HCT116 (cell line): ENCODE data around the gene SUSD6. TPM values are rescaled to one million over a fixed set of nuclear protein-coding genes. Genes with fewer than 3 reads are reported as not detected.

Experiments
- ATAC-seq: fragments of 200-7000 bp; cut with Tn5 transposase; 2 replicates; pipeline ENCODE4 v1.9.1; 2020; ENCODE audit warnings: mild to moderate bottlenecking, moderate library complexity
- BruUV-seq: library from RNA; stranded (reverse); fragments of 400-500 nt; replicated peaks from 2 replicates; lab custom pipeline; 2021; lab: Mats Ljungman, UMichigan
- CTCF ChIA-PET: fragments of 300-600 bp; sonication (Branson Sonifier 250); formaldehyde crosslinking; loops from one replicate; lab custom pipeline; 2021; ENCODE audit warnings: antibody characterized with exemption; lab: Charles Lee
- POLR2A ChIA-PET: fragments of 300-600, 350-600 bp; sonication (Branson Sonifier 250); formaldehyde crosslinking; loops from one replicate; lab custom pipeline; 2021; ENCODE audit warnings: antibody characterized with exemption; lab: Charles Lee
- RAD21 ChIA-PET, 2 experiments: fragments of 300-600 bp; sonication (Branson Sonifier 250); formaldehyde crosslinking; loops; one replicate each; lab custom pipeline; 2023; ENCODE audit warnings: low total read pairs in 2 of 2; ENCODE audit not compliant: uncharacterized antibody in 2 of 2, unreplicated experiment in 2 of 2, low non-redundant PET in 1 of 2; lab: Charles Lee
- DNase-seq: peaks from one replicate; pipeline ENCODE4 v3.0.0-alpha.2; 2010; ENCODE audit warnings: low read depth, low spot score
- H2AFZ ChIP-seq: fragments of 200-600 bp; shearing (Covaris generic), sonication (generic); 2 replicates; pipeline ENCODE4 v1.6.1; 2017; ENCODE audit warnings: low read depth, mixed run types, mixed read lengths, antibody characterized with exemption, low read length; ENCODE audit not compliant: poor library complexity, severe bottlenecking
- H3K27ac ChIP-seq: 2 replicates; pipeline ENCODE4 v1.5.1; 2012; ENCODE audit warnings: low read depth, low read length
- H3K27me3 ChIP-seq: fragments of 200-600 bp; sonication (generic); 2 replicates; pipeline ENCODE4 v1.6.1; 2016; ENCODE audit warnings: mixed run types, low read length, mixed read lengths; ENCODE audit not compliant: insufficient read depth
- H3K36me3 ChIP-seq, 2 experiments: fragments of 200-500 bp in 1 of 2; fragments of 200-600 bp in 1 of 2; sonication (Bioruptor generic) in 1 of 2; sonication (generic) in 1 of 2; 2 replicates each; pipeline versions ENCODE4 v1.5.1 to v1.6.1; 2014 to 2016; ENCODE audit warnings: low read length in 2 of 2, inconsistent platforms in 1 of 2, mixed read lengths in 1 of 2, mixed run types in 1 of 2; ENCODE audit not compliant: insufficient read depth in 2 of 2, control insufficient read depth in 1 of 2
- H3K4me1 ChIP-seq, 2 experiments: fragments of 200-600 bp in 1 of 2; sonication (generic) in 1 of 2; 2 replicates each; pipeline versions ENCODE4 v1.5.1 to v1.6.1; 2012 to 2017; ENCODE audit warnings: low read length in 2 of 2, inconsistent platforms in 1 of 2, mild to moderate bottlenecking in 1 of 2, mixed read lengths in 1 of 2, mixed run types in 1 of 2, moderate library complexity in 1 of 2; ENCODE audit not compliant: insufficient read depth in 2 of 2, control insufficient read depth in 1 of 2
- H3K4me2 ChIP-seq: fragments of 200-600 bp; sonication (generic); 2 replicates; pipeline ENCODE4 v1.6.1; 2017; ENCODE audit warnings: mixed run types, low read length, mixed read lengths
- H3K4me3 ChIP-seq, 2 experiments: fragments of 200-600 bp in 1 of 2; sonication (generic) in 1 of 2; replicated peaks in 1 of 2; 2 replicates each; pipeline ENCODE4 v1.5.1; 2011 to 2016; ENCODE audit warnings: low read length in 2 of 2, control low read depth in 1 of 2, low read depth in 1 of 2, mild to moderate bottlenecking in 1 of 2, mixed read lengths in 1 of 2, mixed run types in 1 of 2
- H3K79me2 ChIP-seq: fragments of 200-600 bp; sonication (generic); 2 replicates; pipeline ENCODE4 v1.6.1; 2017; ENCODE audit warnings: mild to moderate bottlenecking, mixed run types, low read length, moderate library complexity, mixed read lengths; ENCODE audit not compliant: insufficient read depth
- H3K9ac ChIP-seq: fragments of 200-600 bp; sonication (generic); 2 replicates; pipeline ENCODE4 v1.6.1; 2016; ENCODE audit warnings: low read length, mixed read lengths
- H3K9me2 ChIP-seq: fragments of 200-600 bp; sonication (generic), shearing (Covaris generic); 2 replicates; pipeline ENCODE4 v1.6.1; 2017; ENCODE audit warnings: mixed run types, mild to moderate bottlenecking, moderate library complexity; ENCODE audit not compliant: insufficient read depth
- H3K9me3 ChIP-seq, 2 experiments: fragments of 200-500 bp in 1 of 2; fragments of 200-600 bp in 1 of 2; sonication (Bioruptor generic) in 1 of 2; sonication (generic) in 1 of 2; 2 replicates each; pipeline ENCODE4 v1.6.1; 2014 to 2017; ENCODE audit warnings: low read length in 2 of 2, mixed read lengths in 2 of 2, inconsistent platforms in 1 of 2, low read depth in 1 of 2, mild to moderate bottlenecking in 1 of 2, mixed run types in 1 of 2, moderate library complexity in 1 of 2; ENCODE audit not compliant: control insufficient read depth in 1 of 2, insufficient read depth in 1 of 2
- H4K20me1 ChIP-seq: fragments of 200-600 bp; sonication (generic), shearing (Covaris generic); 2 replicates; pipeline ENCODE4 v1.6.1; 2017; ENCODE audit warnings: mixed run types, mild to moderate bottlenecking, moderate library complexity; ENCODE audit not compliant: insufficient read depth
- CBX3 ChIP-seq: IDR thresholded peaks from 2 replicates; pipeline ENCODE4 v1.6.1; 2012; ENCODE audit warnings: low read depth
- EGR1 ChIP-seq: IDR thresholded peaks from 2 replicates; pipeline ENCODE4 v1.6.1; 2012; ENCODE audit warnings: low read depth
- ELF1 ChIP-seq: IDR thresholded peaks from 2 replicates; pipeline ENCODE4 v1.6.1; 2012; ENCODE audit warnings: low read depth, borderline replicate concordance
- EZH2 ChIP-seq: fragments of 200-600 bp; sonication (generic); IDR thresholded peaks from 2 replicates; pipeline ENCODE4 v1.6.1; 2017; ENCODE audit warnings: antibody characterized with exemption, mixed run types
- EZH2phosphoT487 ChIP-seq: fragments of 200-600 bp; IDR thresholded peaks from 2 replicates; pipeline ENCODE4 v1.6.1; 2018; ENCODE audit warnings: antibody characterized with exemption, borderline replicate concordance
- FOSL1 ChIP-seq: IDR thresholded peaks from 2 replicates; pipeline ENCODE4 v1.6.1; 2012; ENCODE audit warnings: low read depth
- JUND ChIP-seq: IDR thresholded peaks from 2 replicates; pipeline ENCODE4 v1.6.1; 2012
- POLR2A ChIP-seq: IDR thresholded peaks from 2 replicates; pipeline ENCODE4 v1.7.0; 2011; ENCODE audit warnings: borderline replicate concordance; ENCODE audit not compliant: insufficient read depth, insufficient read length; ENCODE audit errors: extremely low read depth
- POLR2AphosphoS5 ChIP-seq: IDR thresholded peaks from 2 replicates; pipeline ENCODE4 v1.6.1; 2011; ENCODE audit warnings: mild to moderate bottlenecking, low read depth, low read length, moderate library complexity
- RAD21 ChIP-seq: IDR thresholded peaks from 2 replicates; pipeline ENCODE4 v1.6.1; 2012; ENCODE audit warnings: low read depth, mild to moderate bottlenecking
- SP1 ChIP-seq: IDR thresholded peaks from 2 replicates; pipeline ENCODE4 v1.6.1; 2012; ENCODE audit warnings: low read depth
- SRF ChIP-seq: IDR thresholded peaks from 2 replicates; pipeline ENCODE4 v1.6.1; 2012; ENCODE audit warnings: low read depth
- TCF7L2 ChIP-seq: IDR thresholded peaks from 2 replicates; pipeline ENCODE4 v1.7.0; 2011; ENCODE audit warnings: borderline replicate concordance, inconsistent platforms; ENCODE audit not compliant: insufficient read depth, insufficient read length; ENCODE audit errors: extremely low read depth
- ZFX ChIP-seq: fragments of 450-650 bp; IDR thresholded peaks from 2 replicates; pipeline ENCODE4 v1.6.1; 2017
- ZNF274 ChIP-seq: fragments of 200-500 bp; sonication (Bioruptor generic); IDR thresholded peaks from 2 replicates; pipeline ENCODE4 v1.6.1; 2014; ENCODE audit warnings: mild to moderate bottlenecking, low read depth, low read length, inconsistent platforms
- intact Hi-C: fragments of 100-400 bp; cut with micrococcal nuclease; formaldehyde crosslinking; loops from 2 replicates; pipeline ENCODE4 v1.10.0; 2022
- total RNA-seq: library from RNA; stranded (reverse); gene quantifications from one replicate; pipeline ENCODE4 v1.2.1, GENCODE V29; 2021; ENCODE audit not compliant: unreplicated experiment
- TF ChIP-seq, protein P1 (sequence below): IDR thresholded peaks from 2 replicates; pipeline ENCODE4 v1.6.1; 2011; ENCODE audit warnings: mild to moderate bottlenecking, low read length, moderate library complexity; ENCODE audit not compliant: insufficient replicate concordance; ENCODE audit errors: extremely low read depth
- TF ChIP-seq, protein P2 (sequence below): IDR thresholded peaks from 2 replicates; pipeline ENCODE4 v1.6.1; 2012
- TF ChIP-seq, protein P3 (sequence below): IDR thresholded peaks from 2 replicates; pipeline ENCODE4 v1.6.1; 2012; ENCODE audit warnings: low read depth
- TF ChIP-seq, protein P4 (sequence below): IDR thresholded peaks from 2 replicates; pipeline ENCODE4 v1.6.1; 2012
- TF ChIP-seq, protein P5 (sequence below), 3 experiments: fragments of 200-600 bp in 1 of 3; sonication (generic) in 1 of 3; IDR thresholded peaks in 2 of 3; conservative IDR thresholded peaks in 1 of 3; 2 replicates each; pipeline ENCODE4 v1.5.1; 2012 to 2017; ENCODE audit warnings: low read depth in 2 of 3, low read length in 2 of 3, antibody characterized with exemption in 1 of 3, borderline replicate concordance in 1 of 3, control low read depth in 1 of 3, mild to moderate bottlenecking in 1 of 3, mixed read lengths in 1 of 3, mixed run types in 1 of 3, moderate library complexity in 1 of 3; ENCODE audit not compliant: insufficient read depth in 1 of 3

Gene SUSD6
- total RNA-seq, 1 experiment from 2014 or later, result 6.4 TPM

DNA sequence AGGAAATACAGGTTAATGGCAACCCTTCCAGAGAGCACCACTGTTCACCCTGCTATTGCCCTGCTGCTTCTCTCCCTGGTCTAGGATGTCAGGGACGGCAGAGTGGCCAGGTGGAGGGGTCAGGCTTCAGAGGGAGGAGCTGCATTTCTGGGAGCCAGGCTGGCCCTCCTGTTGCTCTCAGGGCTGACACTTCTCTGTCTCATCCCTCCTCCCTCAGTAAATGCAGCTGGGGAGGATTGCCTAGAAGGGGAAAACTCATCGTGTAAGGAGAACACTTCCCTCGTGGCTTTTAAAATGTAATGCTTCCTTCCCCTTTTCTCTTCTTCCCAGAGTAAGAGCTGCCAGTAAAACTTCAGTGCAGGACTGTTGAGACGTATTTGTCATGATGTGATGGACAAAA lies 20.8 kb downstream of the SUSD6 start:
- POLR2A ChIA-PET, result no interaction called here
- H2AFZ ChIP-seq, result no peak overlapping the region
- no peaks in the 10 kb centered on the region for H3K27me3 ChIP-seq
- H3K4me1 ChIP-seq, result no peaks in the 10 kb centered on the region
- H3K9me3 ChIP-seq, result no peaks in the 10 kb centered on the region
- no peaks in the 10 kb centered on the region for H4K20me1 ChIP-seq
- TF ChIP-seq, protein P1, sequence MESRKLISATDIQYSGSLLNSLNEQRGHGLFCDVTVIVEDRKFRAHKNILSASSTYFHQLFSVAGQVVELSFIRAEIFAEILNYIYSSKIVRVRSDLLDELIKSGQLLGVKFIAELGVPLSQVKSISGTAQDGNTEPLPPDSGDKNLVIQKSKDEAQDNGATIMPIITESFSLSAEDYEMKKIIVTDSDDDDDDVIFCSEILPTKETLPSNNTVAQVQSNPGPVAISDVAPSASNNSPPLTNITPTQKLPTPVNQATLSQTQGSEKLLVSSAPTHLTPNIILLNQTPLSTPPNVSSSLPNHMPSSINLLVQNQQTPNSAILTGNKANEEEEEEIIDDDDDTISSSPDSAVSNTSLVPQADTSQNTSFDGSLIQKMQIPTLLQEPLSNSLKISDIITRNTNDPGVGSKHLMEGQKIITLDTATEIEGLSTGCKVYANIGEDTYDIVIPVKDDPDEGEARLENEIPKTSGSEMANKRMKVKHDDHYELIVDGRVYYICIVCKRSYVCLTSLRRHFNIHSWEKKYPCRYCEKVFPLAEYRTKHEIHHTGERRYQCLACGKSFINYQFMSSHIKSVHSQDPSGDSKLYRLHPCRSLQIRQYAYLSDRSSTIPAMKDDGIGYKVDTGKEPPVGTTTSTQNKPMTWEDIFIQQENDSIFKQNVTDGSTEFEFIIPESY, result no peak
- TF ChIP-seq ZFX (no peak), POLR2A (no peak), SRF (no peak), EZH2 (no peak), ZNF274 (no peak), ELF1 (no peak), FOSL1 (no peak), JUND (no peak), CBX3 (no peak), RAD21 (no peak), TCF7L2 (no peak), POLR2AphosphoS5 (no peak), EGR1 (no peak), EZH2phosphoT487 (no peak), SP1 (no peak)
- TF ChIP-seq, protein P2, sequence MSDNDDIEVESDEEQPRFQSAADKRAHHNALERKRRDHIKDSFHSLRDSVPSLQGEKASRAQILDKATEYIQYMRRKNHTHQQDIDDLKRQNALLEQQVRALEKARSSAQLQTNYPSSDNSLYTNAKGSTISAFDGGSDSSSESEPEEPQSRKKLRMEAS, result no peak
- TF ChIP-seq, protein P3, sequence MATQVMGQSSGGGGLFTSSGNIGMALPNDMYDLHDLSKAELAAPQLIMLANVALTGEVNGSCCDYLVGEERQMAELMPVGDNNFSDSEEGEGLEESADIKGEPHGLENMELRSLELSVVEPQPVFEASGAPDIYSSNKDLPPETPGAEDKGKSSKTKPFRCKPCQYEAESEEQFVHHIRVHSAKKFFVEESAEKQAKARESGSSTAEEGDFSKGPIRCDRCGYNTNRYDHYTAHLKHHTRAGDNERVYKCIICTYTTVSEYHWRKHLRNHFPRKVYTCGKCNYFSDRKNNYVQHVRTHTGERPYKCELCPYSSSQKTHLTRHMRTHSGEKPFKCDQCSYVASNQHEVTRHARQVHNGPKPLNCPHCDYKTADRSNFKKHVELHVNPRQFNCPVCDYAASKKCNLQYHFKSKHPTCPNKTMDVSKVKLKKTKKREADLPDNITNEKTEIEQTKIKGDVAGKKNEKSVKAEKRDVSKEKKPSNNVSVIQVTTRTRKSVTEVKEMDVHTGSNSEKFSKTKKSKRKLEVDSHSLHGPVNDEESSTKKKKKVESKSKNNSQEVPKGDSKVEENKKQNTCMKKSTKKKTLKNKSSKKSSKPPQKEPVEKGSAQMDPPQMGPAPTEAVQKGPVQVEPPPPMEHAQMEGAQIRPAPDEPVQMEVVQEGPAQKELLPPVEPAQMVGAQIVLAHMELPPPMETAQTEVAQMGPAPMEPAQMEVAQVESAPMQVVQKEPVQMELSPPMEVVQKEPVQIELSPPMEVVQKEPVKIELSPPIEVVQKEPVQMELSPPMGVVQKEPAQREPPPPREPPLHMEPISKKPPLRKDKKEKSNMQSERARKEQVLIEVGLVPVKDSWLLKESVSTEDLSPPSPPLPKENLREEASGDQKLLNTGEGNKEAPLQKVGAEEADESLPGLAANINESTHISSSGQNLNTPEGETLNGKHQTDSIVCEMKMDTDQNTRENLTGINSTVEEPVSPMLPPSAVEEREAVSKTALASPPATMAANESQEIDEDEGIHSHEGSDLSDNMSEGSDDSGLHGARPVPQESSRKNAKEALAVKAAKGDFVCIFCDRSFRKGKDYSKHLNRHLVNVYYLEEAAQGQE, result no peak
- TF ChIP-seq, protein P4, sequence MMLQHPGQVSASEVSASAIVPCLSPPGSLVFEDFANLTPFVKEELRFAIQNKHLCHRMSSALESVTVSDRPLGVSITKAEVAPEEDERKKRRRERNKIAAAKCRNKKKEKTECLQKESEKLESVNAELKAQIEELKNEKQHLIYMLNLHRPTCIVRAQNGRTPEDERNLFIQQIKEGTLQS, result no peak
- TF ChIP-seq, protein P5, sequence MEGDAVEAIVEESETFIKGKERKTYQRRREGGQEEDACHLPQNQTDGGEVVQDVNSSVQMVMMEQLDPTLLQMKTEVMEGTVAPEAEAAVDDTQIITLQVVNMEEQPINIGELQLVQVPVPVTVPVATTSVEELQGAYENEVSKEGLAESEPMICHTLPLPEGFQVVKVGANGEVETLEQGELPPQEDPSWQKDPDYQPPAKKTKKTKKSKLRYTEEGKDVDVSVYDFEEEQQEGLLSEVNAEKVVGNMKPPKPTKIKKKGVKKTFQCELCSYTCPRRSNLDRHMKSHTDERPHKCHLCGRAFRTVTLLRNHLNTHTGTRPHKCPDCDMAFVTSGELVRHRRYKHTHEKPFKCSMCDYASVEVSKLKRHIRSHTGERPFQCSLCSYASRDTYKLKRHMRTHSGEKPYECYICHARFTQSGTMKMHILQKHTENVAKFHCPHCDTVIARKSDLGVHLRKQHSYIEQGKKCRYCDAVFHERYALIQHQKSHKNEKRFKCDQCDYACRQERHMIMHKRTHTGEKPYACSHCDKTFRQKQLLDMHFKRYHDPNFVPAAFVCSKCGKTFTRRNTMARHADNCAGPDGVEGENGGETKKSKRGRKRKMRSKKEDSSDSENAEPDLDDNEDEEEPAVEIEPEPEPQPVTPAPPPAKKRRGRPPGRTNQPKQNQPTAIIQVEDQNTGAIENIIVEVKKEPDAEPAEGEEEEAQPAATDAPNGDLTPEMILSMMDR (IDR thresholded peaks at IDR 0.05 in 2 of 3, conservative IDR thresholded peaks at IDR 0.05 in 1 of 3; ENCODE audit: borderline replicate concordance in 1 of 3, insufficient read depth in 1 of 3, low read depth in 2 of 3, low read length in 2 of 3), result no peak
- RAD21 ChIA-PET, result no interaction called here
- H3K9me2 ChIP-seq, result no peaks in the 10 kb centered on the region
- no peaks in the 10 kb centered on the region for H3K36me3 ChIP-seq
- H3K4me3 ChIP-seq, result no peak overlapping the region
- H3K9ac ChIP-seq, result no peak overlapping the region
- H3K4me2 ChIP-seq, result no peak overlapping the region
- no peak overlapping the region for H3K27ac ChIP-seq
- ATAC-seq (no peak), DNase-seq (no peak)
- CTCF ChIA-PET, result no interaction called here
- BruUV-seq, result no TSS peak
- intact Hi-C loops, result no loop called here
- no peaks in the 10 kb centered on the region for H3K79me2 ChIP-seq
